GM18907 (cell line): Measurements from ENCODE around the gene DNPH1.
A peak's percentile ranks its signal among the peaks of the same experiment; 100 is the strongest.

Source experiments
- ATAC-seq: cut with Tn5 transposase; IDR thresholded peaks from one replicate; pipeline ENCODE4 v1.9.1; 2021; ENCODE audit warnings: mild to moderate bottlenecking, moderate library complexity; ENCODE audit not compliant: unreplicated experiment

Gene DNPH1

DNA sequence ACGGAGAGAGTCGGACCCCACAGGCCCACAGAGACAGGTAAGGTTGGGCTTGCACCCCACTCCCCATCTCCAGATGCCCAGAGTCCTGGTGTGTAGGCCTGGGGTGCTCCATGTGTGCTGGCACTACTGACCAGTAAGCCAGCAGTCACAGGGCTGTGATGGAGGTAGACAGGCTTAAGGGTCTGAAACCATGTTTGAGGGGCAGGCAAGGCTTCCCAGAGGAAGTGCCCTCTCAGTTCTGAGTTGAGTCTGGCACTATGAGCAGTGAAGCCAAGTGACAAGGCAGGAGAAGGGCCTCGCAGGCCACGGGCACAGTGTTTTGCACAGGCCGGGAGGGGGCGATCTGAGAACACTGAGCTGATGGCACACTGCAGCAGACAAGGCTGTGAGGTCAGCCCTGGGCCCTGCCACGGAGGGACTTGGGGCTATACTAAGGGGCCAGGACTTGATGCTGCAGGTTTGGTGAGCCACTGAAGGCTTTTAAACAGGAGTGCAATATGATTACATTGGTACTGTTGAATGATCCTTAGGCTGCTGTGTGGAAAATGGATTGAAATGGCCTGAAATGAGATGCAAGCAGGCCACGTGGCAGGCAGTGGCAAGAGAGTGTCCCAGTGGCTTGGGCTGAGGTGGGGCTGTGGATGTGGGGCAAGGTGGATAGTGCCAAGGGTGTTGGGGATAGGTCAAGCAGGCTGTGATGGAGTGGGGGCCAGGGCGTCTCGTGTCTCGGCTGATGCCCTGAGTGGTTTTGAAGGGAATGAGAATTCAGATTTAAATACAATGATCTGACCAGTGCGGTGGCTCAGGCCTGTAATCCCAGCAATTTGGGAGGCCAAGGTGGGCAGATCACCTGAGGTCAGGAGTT is 34.3 kb upstream of the DNPH1 start:
- peak; percentile 74 for ATAC-seq

DNA sequence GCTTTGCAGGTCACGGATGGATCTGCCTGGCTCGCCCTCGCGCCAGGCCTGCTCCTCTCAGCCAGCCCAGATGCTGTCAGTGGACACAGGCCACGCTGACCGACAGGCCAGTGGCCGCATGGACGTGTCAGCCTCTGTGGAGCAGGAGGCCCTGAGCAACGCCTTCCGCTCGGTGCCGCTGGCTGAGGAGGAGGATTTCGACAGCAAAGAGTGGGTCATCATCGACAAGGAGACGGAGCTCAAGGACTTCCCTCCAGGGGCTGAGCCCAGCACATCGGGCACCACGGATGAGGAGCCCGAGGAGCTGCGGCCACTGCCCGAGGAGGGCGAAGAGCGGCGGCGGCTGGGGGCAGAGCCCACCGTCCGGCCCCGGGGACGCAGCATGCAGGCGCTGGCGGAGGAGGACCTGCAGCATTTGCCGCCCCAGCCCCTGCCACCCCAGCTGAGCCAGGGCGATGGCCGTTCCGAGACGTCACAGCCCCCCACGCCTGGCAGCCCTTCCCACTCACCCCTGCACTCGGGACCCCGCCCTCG is 33.6 kb upstream of the DNPH1 start:
- ATAC-seq: peak; percentile 14

DNA sequence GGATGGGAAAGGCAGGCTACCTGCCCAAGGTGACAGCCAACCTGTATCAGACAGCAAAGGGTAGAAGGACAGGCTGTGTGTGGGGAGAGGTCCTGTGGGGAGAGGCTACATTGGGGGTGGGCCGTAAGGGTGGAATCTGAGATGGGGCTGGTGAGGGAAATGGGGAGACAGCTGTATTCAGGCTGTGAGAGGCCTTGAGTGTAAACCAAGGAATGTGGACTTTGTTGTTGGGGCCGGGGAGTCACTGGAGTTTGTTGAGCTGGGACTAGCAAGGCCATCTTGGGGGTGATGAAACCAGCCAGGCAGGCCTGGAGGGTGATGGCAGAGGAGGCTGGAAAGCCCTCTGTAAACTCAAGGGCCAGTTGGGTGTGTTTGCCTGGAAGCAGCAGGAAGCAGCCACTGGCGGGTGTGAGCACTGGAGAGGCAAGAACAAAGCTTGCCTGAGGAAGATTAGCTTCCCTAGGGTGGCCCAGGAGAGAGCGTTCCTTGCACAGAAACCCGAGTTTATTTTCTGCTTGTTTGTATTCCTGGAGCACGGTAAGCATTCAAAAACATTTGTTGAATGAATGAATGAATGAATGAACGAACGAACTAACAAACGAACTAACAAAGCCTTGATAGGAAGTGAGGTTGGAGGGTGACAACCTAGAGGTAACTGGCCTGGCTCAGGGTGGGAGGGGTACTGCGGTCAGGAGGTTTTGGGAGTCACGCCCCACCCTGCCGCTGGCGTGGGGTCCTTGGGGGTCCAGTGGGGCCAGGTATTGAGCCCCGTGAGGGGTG is 32.9 kb upstream of the DNPH1 start:
- no peak for ATAC-seq

DNA sequence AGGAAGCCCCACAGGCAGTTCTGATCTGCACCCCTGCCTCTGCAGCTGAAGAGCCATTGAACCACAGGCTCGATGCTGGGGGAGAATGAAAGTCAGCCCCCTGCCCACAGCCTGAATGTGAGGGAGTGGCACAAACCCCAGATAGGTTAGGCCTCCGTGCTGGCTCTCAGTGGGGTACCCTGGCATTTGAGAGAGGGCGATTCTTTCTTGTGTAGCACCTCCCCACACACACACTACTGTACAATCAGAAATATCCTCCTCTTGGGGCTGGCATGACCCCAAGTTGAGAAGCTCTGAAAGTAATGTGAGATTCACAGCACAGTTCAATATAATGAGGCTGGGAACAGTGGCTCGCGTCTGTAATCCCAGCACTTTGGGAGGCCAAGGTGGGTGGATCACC is 31.9 kb upstream of the DNPH1 start:
- no peak for ATAC-seq

DNA sequence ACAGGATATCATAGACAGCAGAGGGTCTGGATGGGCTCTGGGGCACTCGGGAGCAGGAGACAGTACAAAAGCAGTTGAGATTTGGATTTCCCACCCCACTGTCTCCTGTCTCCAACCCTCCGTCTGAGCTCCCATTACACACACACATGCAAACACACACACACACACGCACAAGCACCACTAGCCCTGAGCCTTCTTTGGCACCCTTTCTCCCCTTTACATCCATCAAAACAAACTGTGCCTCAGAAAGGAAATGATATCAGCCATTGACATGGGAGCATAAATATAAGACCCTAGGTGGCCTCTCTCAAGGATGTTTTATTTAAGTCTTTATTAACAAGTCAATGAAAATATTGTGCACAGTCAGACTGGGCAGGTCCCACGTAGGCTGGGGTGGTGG is 31.5 kb upstream of the DNPH1 start:
- no peak for ATAC-seq

DNA sequence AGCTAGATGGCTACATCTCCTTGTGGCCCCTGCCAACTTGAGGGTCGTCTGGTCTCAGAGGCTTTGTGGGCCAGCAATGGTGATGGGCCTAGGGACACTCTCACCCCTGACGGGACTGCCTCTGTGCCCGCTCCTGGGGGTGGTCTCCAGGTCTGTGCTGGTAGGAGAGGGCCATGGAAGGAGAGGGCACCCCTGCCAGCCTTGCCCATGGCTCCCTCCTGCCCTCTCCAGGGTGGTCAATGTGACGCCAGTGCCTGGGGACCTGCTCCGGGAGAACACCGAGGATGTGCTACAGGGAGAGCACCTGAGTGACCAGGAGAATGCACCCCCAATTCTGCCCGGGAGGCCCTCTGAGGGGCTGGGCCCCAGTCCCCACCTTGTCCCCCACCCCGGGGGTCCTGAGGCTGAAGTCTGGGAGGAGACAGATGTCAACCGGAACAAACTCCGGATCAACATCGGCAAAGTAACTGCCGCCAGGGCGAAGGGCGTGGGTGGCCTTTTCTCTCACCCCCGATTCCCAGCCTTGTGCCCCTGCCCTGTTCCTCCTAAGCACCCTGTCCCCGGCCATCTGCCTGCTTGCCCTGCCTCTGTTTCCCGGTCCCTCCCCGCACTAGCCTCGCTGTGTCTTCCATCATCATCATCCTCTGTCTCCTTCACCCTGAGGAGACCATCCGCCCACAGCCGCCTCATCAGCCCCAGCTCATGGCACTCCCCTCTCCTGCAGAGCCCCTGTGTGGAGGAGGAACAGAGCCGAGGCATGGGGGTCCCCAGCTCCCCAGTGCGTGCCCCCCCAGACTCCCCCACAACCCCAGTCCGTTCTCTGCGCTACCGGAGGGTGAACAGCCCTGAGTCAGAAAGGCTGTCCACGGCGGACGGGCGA is 29.8 kb upstream of the DNPH1 start:
- ATAC-seq: no peak

DNA sequence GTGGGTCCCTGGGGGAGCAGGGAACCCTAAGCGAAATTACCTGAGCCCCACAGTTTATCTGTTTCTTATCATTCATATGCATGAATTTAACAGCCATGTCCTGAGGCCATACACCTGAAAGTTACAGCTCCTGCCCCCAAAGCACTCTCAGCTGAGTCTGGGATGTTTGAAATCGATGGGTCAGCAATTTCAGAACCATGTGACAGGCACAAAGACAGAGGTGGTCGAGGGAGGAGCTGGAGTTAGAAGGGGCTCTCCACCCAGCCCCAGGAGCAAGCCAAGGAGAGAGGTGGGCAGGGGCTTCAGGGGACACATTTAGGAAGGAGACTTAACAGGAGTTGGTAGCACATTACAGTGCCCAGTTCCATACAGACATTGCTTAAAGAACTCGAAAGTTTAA is 28.9 kb upstream of the DNPH1 start:
- no peak for ATAC-seq

DNA sequence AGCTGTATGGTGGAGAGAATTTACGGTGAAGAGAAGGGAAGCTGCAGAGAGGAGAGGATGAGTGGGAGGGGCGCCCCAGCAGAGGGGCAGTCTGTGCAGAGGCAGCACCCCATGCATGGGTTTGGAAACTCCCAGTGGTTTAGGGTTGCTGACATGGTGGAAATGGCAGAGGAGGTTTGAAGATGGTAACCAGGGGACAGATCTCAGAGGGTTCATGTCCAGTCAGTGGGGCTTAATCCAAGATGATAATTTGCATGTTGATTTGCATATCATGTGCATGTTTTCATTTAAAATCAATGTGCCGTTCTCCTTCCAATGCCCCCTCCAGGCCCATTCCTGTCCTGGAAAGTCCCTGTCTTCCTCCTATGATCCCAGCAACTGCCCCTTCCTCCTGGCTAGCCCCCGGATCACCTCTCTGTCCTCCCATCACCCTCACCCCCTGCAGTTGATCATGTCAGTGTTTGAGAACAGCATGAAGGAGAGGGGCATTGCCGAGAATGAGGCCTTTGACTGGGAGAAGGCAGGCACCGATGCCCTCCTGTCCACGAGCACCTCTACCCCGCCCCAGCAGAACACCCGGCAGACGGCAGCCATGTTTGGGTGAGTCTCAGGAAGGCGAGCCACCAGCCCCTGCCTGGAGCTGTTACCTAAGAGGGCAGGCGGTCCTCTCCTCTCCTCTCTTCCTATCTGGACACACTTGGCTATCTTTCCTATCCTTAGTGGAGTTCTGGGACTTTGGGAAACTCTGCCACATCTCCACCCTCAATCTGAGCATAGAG is 28.3 kb upstream of the DNPH1 start:
- ATAC-seq: no peak

DNA sequence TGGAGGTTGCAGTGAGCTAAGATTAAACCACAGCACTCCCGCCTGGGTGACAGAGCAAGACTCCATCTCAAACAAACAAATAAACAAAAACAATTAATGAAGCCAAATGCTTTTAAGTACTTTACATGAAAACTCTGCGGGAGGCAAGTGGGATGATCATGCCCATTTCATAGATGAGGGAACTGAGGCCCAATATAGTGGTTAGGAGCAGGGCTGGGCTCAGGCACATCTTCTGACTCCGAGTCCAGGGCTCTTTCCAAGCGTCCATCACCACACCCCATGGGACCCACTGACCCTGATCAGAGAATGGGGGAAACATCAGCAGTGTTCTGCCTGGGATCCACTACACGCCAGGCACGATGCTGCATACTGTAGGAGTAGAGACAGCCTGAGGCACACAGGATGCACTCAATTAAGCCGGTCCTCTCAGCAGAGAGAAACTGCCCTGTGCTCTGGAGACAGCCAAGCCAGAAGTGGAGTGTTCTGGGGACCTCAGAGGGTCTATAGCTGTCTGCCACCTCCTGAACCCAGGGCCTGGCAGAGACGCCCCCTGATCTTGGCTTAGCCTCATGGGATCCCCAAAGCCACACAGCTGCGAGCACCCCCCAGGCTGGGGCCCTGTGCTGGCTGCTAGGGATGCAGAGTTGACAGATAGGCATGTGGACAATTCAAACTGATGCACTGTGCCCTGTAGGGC is 27.5 kb upstream of the DNPH1 start:
- ATAC-seq: no peak

DNA sequence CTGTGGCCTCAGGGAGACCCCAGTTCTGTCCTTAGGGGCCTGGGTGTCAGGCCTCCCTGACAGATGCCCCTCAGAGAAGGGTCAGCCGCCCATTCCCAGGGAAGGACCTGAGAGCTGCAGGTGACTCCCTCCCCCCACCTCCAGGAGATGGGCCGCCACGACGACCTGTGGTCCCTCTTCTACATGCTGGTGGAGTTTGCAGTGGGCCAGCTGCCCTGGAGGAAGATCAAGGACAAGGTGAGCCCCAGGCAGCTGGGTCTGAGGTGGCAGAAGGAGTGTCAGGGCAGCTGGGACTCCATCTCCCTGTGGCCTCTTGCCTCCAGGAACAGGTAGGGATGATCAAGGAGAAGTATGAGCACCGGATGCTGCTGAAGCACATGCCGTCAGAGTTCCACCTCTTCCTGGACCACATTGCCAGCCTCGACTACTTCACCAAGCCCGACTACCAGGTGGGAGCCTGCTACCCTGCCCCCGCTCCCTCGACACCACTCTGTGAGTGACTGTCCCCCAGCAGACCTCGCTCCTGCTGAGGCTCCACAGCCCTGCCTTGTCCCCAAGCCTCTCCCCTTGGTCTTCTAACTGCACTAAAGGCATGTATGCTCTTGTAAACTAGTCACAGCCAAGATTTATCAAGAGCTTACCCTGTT is 26.2 kb upstream of the DNPH1 start:
- no peak for ATAC-seq

DNA sequence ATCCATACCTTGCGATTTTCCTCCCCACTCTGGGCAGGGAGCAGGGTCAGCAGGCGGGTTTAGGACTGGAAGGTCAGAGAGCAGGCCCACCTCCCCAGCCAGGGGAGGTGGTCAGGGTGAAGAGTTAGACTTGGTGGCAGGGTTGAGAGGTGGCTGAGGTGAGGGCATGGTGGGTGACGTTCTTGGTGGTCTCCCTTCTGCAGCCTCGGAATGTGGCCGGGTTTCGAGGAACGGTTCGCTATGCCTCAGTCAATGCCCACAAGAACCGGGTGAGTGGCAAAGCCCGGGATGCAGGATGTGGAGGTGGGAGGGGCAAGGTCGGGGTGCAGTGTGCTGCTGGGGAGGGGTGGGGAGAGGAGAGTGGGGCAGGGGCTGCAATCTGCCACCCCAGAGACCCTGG is 25.6 kb upstream of the DNPH1 start:
- ATAC-seq: no peak

DNA sequence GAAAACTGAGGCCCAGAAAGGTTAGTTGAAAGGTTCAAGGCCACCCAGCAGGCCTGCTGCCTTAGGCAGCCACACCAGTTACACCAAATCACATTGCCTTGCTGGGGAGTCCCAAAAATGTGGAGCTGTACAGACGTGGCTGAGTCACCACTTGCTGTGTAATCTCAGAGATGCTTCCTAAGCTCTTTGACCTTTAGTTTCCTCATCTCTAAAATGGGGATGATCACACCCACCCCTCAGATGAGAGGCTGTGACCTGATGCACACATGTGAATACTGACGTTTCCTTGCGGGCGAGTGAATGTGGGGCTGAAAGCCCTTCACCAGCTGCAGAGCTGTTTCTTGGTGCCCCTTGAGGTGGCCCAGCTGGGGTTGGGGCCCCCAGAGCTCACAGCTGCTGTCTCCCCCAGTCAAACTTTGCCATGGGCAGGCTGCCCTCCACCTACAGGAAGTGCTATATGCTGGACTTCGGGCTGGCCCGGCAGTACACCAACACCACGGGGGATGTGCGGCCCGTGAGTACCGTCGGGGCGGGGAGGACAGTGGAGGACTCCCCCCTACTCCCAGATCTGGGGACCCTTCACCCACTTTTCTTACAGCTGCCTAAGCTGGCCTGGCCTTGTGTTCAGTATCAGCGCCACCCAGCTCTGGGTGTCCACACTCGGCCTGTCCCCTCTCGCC is 25.0 kb upstream of the DNPH1 start:
- ATAC-seq: no peak

DNA sequence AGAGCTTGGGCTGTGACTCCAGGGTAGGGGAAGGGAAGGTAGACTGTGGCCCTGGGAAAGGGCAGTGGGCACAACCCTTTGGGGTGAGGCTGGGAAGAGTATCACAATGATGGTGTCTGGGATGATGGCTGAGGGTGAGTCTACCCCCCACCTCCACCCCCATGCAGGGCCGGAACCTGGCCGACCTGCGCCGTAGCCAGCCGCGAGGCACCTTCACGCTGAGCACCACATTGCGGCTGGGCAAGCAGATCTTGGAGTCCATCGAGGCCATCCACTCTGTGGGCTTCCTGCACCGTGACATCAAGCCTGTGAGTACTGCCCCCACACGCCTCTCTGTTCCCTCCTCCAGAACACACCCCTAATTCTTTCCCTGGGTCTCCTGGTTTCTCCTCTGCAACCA is 24.1 kb upstream of the DNPH1 start:
- ATAC-seq: no peak

DNA sequence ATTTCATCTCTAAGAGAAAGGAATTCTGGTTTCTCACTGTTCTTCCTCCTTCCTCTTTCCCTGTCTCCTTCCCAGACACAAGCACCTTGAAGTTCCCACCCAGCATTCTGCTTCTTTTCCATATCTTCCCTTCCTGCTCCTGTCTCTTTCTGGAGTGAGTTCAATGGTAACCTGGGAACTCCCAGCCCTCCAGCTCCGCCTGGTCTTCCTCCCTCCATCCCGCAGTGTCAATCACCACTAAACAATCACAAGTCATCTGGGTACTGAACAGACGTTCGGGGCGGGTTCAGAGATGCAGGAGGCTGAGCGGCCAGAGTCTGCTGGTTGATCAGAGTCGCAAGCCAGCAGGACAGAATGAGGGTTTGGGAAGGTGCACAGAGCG is 21.7 kb upstream of the DNPH1 start:
- ATAC-seq: no peak

DNA sequence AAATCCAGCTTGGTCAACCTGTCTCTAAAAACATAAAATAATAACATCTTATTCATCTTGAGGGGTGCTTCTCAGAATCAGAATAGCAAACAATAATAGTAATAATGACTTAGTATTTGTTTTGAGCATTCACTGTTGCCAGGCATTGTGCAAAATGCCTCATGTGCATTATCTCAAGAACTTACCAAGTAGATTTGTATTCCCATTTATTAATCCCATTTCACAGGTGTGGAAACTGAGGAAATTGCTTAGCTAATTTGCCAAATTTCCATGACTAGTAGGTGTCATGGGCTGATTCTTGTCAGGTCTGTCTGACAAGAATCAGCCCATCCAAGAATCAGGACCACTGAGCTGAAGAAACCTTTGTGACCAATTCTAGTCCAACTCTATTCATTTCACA is 19.5 kb upstream of the DNPH1 start:
- no peak for ATAC-seq

DNA sequence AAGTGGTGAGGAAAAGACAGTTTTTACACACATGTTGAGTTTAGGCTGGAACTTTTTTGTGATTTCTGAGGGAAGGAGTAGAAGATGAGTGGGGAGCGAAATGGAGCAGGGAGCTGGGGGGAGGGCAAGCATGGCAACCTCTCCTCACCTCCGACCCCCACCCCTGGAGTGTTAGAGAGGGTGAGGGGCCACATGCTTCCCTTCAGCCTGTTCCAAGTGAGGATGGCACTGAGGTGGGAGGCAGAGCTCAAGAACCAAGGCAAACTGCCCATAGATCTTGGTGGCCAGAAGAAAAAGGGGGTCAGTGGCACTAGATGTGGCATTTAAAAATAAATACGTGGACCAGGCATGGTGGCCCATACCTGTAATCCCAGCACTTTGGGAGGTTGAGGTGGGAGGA is 18.8 kb upstream of the DNPH1 start:
- no peak for ATAC-seq

DNA sequence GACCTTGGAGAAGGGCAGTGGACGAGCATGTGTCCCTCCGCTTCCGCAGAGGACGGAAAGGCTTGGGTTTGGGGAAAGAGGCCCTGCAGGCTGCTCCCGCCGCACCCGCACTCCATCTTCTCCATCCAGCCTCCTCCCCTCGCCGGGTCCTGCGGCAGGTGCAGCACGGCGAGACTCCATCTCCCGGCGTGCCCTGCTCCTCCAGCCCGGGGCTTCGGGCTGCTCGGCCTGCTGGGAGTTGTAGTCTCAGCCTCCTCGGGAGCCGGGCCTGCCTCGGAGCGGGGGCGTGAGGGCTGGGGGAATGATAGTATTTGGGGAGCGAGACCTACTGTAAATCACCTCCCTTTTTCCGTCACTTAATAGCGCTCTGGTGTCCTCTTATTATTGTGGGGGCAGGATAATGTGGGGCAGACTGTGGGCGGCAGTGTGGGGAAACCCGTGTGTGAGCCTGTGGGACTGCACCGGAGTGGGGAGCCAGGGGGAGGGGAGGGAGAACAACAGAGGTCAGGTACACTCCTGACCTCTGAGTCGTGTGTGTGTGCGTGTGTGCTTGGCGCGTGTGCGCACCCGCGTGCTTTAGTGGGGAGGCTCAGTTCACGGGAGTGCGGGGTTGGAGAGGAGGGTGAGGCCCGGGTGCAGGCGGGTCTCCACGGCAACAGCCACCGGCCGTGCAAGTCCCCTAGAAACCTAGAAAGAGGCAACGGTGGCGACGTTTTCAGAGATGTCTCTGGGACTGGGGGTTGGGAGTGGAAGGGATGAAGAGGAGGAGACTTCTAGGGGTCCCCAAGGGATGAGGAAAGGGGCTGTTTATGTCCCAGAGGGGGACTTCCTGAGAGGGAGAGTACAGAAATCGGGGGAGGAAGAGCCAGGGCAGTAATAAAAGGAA is 18.1 kb upstream of the DNPH1 start:
- peak; percentile 84 for ATAC-seq
